Breast epithelium (tissue), 4 donors: ENCODE data around the gene TMEM179. TPM values are rescaled to one million over a fixed set of nuclear protein-coding genes. Genes with fewer than 3 reads are reported as not detected.
"Not testable (repeated sequence)": the region's sequence is repeated elsewhere in the genome, so short reads cannot be mapped to it uniquely, and the experiment has no call there.

Experiments
- DNase-seq, 2 donors: peaks; one replicate each; pipeline ENCODE4 v3.0.0-alpha.2; 2019; ENCODE audit warnings: low spot score in 2 of 2
- H3K27ac ChIP-seq, 2 donors: fragments of 200-600 bp; sonication (generic) in 1 of 2; one replicate each; pipeline ENCODE4 v1.5.1; 2016 to 2019; ENCODE audit warnings: mild to moderate bottlenecking in 1 of 2
- H3K27me3 ChIP-seq, 2 donors: fragments of 200-600 bp; sonication (generic) in 1 of 2; one replicate each; pipeline versions ENCODE4 v1.5.1 to v1.6.0; 2017 to 2019; ENCODE audit warnings: control low read depth in 1 of 2, mild to moderate bottlenecking in 1 of 2
- H3K36me3 ChIP-seq: fragments of 200-600 bp; one replicate; pipeline ENCODE4 v1.5.1; 2019
- H3K4me1 ChIP-seq, 2 donors: fragments of 200-600 bp; sonication (generic); one replicate each; pipeline ENCODE4 v1.5.1; 2016 to 2019; ENCODE audit warnings: control low read depth in 1 of 2
- H3K4me3 ChIP-seq, 3 donors: fragments of 200-600 bp; sonication (generic); 1 replicate in 2 of 3; 2 replicates in 1 of 3; pipeline ENCODE4 v1.5.1; 2016 to 2019; ENCODE audit warnings: mild to moderate bottlenecking in 3 of 3, moderate library complexity in 2 of 3
- H3K9me3 ChIP-seq, 2 donors: fragments of 200-600 bp; sonication (generic) in 1 of 2; one replicate each; pipeline ENCODE4 v1.5.1; 2016 to 2019; ENCODE audit warnings: control low read depth in 1 of 2
- CTCF ChIP-seq, 3 donors: fragments of 450-650 bp; IDR thresholded peaks; one replicate each; pipeline ENCODE4 v1.5.1; 2016 to 2017; ENCODE audit warnings: antibody characterized with exemption in 3 of 3, mild to moderate bottlenecking in 3 of 3, moderate library complexity in 3 of 3
- POLR2A ChIP-seq: fragments of 450-650 bp; IDR thresholded peaks from one replicate; pipeline ENCODE4 v1.6.1; 2016; ENCODE audit warnings: antibody characterized with exemption, mild to moderate bottlenecking, moderate library complexity
- POLR2AphosphoS5 ChIP-seq, 3 donors: sonication (generic); formaldehyde crosslinking; IDR thresholded peaks; one replicate each; pipeline ENCODE4 v1.6.1; 2017; ENCODE audit warnings: antibody characterized with exemption in 3 of 3
- intact Hi-C: fragments of 100-400 bp; cut with DNase I; formaldehyde crosslinking; loops from one replicate; pipeline ENCODE4 v1.15.1; 2023; ENCODE audit warnings: low total_unique reads
- total RNA-seq, 3 donors: library from RNA; depleted of rRNA; stranded (reverse); fragments of >200 nt; gene quantifications; one replicate each; pipeline ENCODE4 v1.1.0, GENCODE V29; 2016

TMEM179 gene
- total RNA-seq, 3 donors from 2014 or later: not detected

GRCh38 chr14:104637546-104638003 is 33.0 kb upstream of the TMEM179 start:
- TF ChIP-seq POLR2AphosphoS5 (IDR thresholded peaks at IDR 0.05) (no peak), POLR2A (no peak), CTCF (IDR thresholded peaks at IDR 0.05) (no peak)
- no peak for DNase-seq
- intact Hi-C loops: no loop called here
- H3K4me3 ChIP-seq: no peak overlapping the region
- H3K27me3 ChIP-seq: peaks cover 0 to 55% of the 10 kb centered on the region in 2 donors
- no peaks in the 10 kb centered on the region for H3K36me3 ChIP-seq
- no peaks in the 10 kb centered on the region for H3K9me3 ChIP-seq
- no peak overlapping the region for H3K27ac ChIP-seq
- H3K4me1 ChIP-seq: no peaks in the 10 kb centered on the region

GRCh38 chr14:104636846-104637545 is 32.4 kb upstream of the TMEM179 start:
- H3K27me3 ChIP-seq: peaks cover 0 to 56% of the 10 kb centered on the region in 2 donors
- H3K27ac ChIP-seq, intact Hi-C loops, H3K9me3 ChIP-seq, H3K4me3 ChIP-seq, H3K36me3 ChIP-seq, H3K4me1 ChIP-seq, DNase-seq: not testable (repeated sequence)

GRCh38 chr14:104636131-104636530 is 31.6 kb upstream of the TMEM179 start:
- no peak for DNase-seq

GRCh38 chr14:104635717-104636116 is 31.1 kb upstream of the TMEM179 start:
- TF ChIP-seq CTCF (IDR thresholded peaks at IDR 0.05): no peak
- no peak for TF ChIP-seq POLR2AphosphoS5 (IDR thresholded peaks at IDR 0.05)
- no peak for TF ChIP-seq POLR2A
- Histone ChIP-seq H3K4me3 (no peak overlapping the region), H3K36me3 (no peaks in the 10 kb centered on the region), H3K9me3 (no peaks in the 10 kb centered on the region), H3K27me3 (peaks cover 0 to 59% of the 10 kb centered on the region in 2 donors), H3K27ac (no peak overlapping the region), H3K4me1 (no peaks in the 10 kb centered on the region)
- no peak for DNase-seq
- intact Hi-C loops: no loop called here

More at GRCh38 chr14:104636131-104636530, 31.6 kb upstream of the TMEM179 start:
- Histone ChIP-seq H3K9me3 (no peaks in the 10 kb centered on the region), H3K27me3 (peaks cover 0 to 59% of the 10 kb centered on the region in 2 donors), H3K27ac (no peak overlapping the region), H3K4me3 (no peak overlapping the region), H3K36me3 (no peaks in the 10 kb centered on the region), H3K4me1 (no peaks in the 10 kb centered on the region)
- intact Hi-C loops: no loop called here
- no peak for TF ChIP-seq CTCF (IDR thresholded peaks at IDR 0.05)

GRCh38 chr14:104634886-104635570 is 30.5 kb upstream of the TMEM179 start:
- no peak overlapping the region for H3K4me3 ChIP-seq
- no peak overlapping the region for H3K27ac ChIP-seq
- intact Hi-C loops: no loop called here
- H3K9me3 ChIP-seq: no peaks in the 10 kb centered on the region
- no peaks in the 10 kb centered on the region for H3K4me1 ChIP-seq
- H3K27me3 ChIP-seq: peaks cover 0 to 56% of the 10 kb centered on the region in 2 donors
- no peaks in the 10 kb centered on the region for H3K36me3 ChIP-seq
- TF ChIP-seq CTCF (IDR thresholded peaks at IDR 0.05): no peak
- TF ChIP-seq POLR2AphosphoS5 (IDR thresholded peaks at IDR 0.05): no peak
- no peak for TF ChIP-seq POLR2A
- DNase-seq: no peak
